HepG2 (cell line): ENCODE measurements around the gene SEPTIN12. TPM values are rescaled to one million over a fixed set of nuclear protein-coding genes. Genes with fewer than 3 reads are reported as not detected.

Source experiments
- DBP ChIP-seq: sonication (generic); formaldehyde crosslinking; IDR thresholded peaks from 2 replicates; pipeline ENCODE4 v1.4.0; 2020; ENCODE audit warnings: missing genetic modification reagents; ENCODE audit errors: not compliant biosample characterization
- DRAP1 ChIP-seq: IDR thresholded peaks from 2 replicates; pipeline ENCODE4 v1.6.1; 2016; ENCODE audit warnings: missing genetic modification reagents, missing compliant biosample characterization
- ELF3 ChIP-seq: IDR thresholded peaks from 2 replicates; pipeline ENCODE4 v1.6.1; 2016; ENCODE audit warnings: missing genetic modification reagents, missing compliant biosample characterization
- GATAD1 ChIP-seq: IDR thresholded peaks from 2 replicates; pipeline ENCODE4 v1.6.1; 2016; ENCODE audit warnings: missing genetic modification reagents, missing compliant biosample characterization
- GLMP ChIP-seq: sonication (generic); formaldehyde crosslinking; IDR thresholded peaks from 2 replicates; pipeline ENCODE4 v1.9.0; 2021; ENCODE audit warnings: missing genetic modification reagents, mild to moderate bottlenecking, borderline replicate concordance
- HDAC2 ChIP-seq: sonication (generic); formaldehyde crosslinking; IDR thresholded peaks from 2 replicates; pipeline ENCODE4 v1.4.0; 2020; ENCODE audit warnings: missing genetic modification reagents
- HES4 ChIP-seq: sonication (generic); formaldehyde crosslinking; IDR thresholded peaks from 2 replicates; pipeline ENCODE4 v1.9.0; 2021; ENCODE audit warnings: mild to moderate bottlenecking, missing genetic modification reagents, borderline replicate concordance
- KDM1A ChIP-seq: IDR thresholded peaks from 2 replicates; pipeline ENCODE4 v1.6.1; 2016; ENCODE audit warnings: missing compliant biosample characterization
- KDM6A ChIP-seq: IDR thresholded peaks from 2 replicates; pipeline ENCODE4 v1.6.1; 2016; ENCODE audit warnings: low read depth
- MAFG ChIP-seq: sonication (generic); formaldehyde crosslinking; IDR thresholded peaks from 2 replicates; pipeline ENCODE4 v1.5.1; 2020; ENCODE audit warnings: mild to moderate bottlenecking, missing genetic modification reagents
- MED8 ChIP-seq: sonication (generic); formaldehyde crosslinking; IDR thresholded peaks from 2 replicates; pipeline ENCODE4 v1.8.1; 2023; ENCODE audit warnings: mild to moderate bottlenecking, missing genetic modification reagents; ENCODE audit not compliant: insufficient replicate concordance
- NCOR1 ChIP-seq: fragments of 200-600 bp; sonication (generic); IDR thresholded peaks from 2 replicates; pipeline ENCODE4 v1.7.0; 2017; ENCODE audit warnings: antibody characterized with exemption, low read length, borderline replicate concordance
- NR2F2 ChIP-seq: IDR thresholded peaks from 2 replicates; pipeline ENCODE4 v1.6.1; 2012; ENCODE audit warnings: low read depth, inconsistent platforms, borderline replicate concordance
- RFXANK ChIP-seq: IDR thresholded peaks from 2 replicates; pipeline ENCODE4 v1.6.1; 2016
- SALL1 ChIP-seq: sonication (generic); formaldehyde crosslinking; IDR thresholded peaks from 2 replicates; pipeline ENCODE4 v1.8.0; 2022; ENCODE audit warnings: mild to moderate bottlenecking, missing genetic modification reagents
- SNAPC2 ChIP-seq: sonication (generic); formaldehyde crosslinking; IDR thresholded peaks from 2 replicates; pipeline ENCODE4 v1.8.1; 2022; ENCODE audit warnings: mild to moderate bottlenecking, missing genetic modification reagents
- STAG1 ChIP-seq: sonication (generic); formaldehyde crosslinking; IDR thresholded peaks from 2 replicates; pipeline ENCODE4 v1.4.0; 2020; ENCODE audit warnings: missing genetic modification reagents
- TBL1XR1 ChIP-seq: fragments of 150-350 bp; IDR thresholded peaks from 2 replicates; pipeline ENCODE4 v1.6.1; 2014; ENCODE audit warnings: borderline replicate concordance, low read length; ENCODE audit not compliant: partially characterized antibody
- YEATS4 ChIP-seq: sonication (generic); formaldehyde crosslinking; IDR thresholded peaks from 2 replicates; pipeline ENCODE4 v1.4.0; 2020; ENCODE audit warnings: missing genetic modification reagents, borderline replicate concordance
- ZNF260 ChIP-seq: sonication (generic); formaldehyde crosslinking; IDR thresholded peaks from 2 replicates; pipeline ENCODE4 v1.4.0; 2020; ENCODE audit warnings: missing genetic modification reagents, low read depth, mild to moderate bottlenecking, borderline replicate concordance
- ZNF451 ChIP-seq: sonication (generic); formaldehyde crosslinking; IDR thresholded peaks from 2 replicates; pipeline ENCODE4 v1.5.0; 2020; ENCODE audit warnings: mild to moderate bottlenecking, missing genetic modification reagents
- polyA plus RNA-seq, 8 experiments: library from polyadenylated mRNA; depleted of rRNA in 3 of 8; stranded (reverse) in 7 of 8; unstranded in 1 of 8; fragments of >200 nt; fragmentation: Illumina TruSeq in 4 of 8; extraction: Trizol in 4 of 8; gene quantifications; 2 replicates each; pipeline versions ENCODE4 v1.2.1 to v1.2.3, GENCODE V29; 2011 to 2016; ENCODE audit warnings: low read depth in 4 of 8, missing spikeins in 1 of 8, mixed read lengths in 1 of 8; ENCODE audit not compliant: insufficient read depth in 1 of 8
- total RNA-seq, 5 experiments: library from RNA; depleted of rRNA; stranded (reverse); fragments of >200 nt; fragmentation: Illumina TruSeq; extraction: Trizol; gene quantifications; 2 replicates each; pipeline ENCODE4 v1.2.3, GENCODE V29; 2016; ENCODE audit warnings: low read depth in 1 of 5
- TF ChIP-seq, protein P1 (sequence below): sonication (generic); formaldehyde crosslinking; IDR thresholded peaks from 2 replicates; pipeline ENCODE4 v1.4.0; 2020; ENCODE audit warnings: missing genetic modification reagents, mild to moderate bottlenecking, borderline replicate concordance
- TF ChIP-seq, protein P2 (sequence below): sonication (generic); formaldehyde crosslinking; IDR thresholded peaks from 2 replicates; pipeline ENCODE4 v1.4.0; 2020; ENCODE audit warnings: missing genetic modification reagents

Gene SEPTIN12
- total and polyA plus RNA-seq, 2 of the 13 experiments (the other 11 are each of a cell fraction or from before 2014, with no cell fraction given), result 0.22 TPM; not detected in 1

DNA sequence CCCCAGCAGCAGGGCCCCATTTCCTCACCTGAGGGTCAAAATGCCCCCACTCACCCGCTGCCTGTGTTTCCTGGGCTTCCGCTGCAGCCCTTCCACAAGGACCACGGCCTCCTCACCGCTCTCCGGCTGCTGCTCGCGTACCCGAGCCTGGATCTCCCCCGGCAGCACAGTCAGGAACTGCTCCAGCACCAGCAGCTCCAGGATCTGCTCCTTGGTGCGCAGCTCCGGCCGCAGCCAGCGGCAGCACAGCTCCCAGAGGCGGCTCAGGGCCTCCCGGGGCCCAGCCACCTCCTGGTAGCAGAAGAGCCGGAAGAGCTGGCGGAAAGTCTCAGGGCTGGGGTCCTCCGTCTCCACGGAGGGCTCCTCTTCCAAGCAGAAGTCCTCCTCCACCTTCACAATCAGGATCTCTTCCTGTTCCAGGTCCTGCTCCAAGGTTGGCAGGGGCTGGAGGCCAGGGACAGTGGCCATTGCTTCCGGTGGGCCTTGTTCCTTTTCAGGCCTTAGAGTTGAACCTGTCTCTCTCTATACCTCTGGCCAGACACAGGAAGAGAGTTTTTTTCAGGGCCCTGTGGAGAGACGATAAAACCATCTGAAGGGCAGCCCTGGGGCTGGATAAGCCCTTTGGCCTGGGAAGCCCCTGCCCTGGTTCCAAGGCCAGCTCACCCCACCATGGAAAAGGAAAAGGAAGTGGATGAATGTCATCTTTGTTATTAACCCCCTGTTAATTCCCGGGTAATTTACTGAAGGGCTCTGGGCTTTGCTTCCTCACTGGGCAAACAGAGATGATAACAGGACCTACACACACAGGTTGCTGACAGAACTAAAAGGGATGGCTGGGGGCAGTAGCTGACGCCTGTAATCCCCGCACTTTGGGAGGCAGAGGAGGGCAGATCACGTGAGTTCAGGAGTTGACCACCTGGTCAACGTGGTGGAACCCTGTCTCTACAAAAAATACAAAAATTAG lies 22.4 kb downstream of the SEPTIN12 start (continued):
- TF ChIP-seq KDM1A (no peak), NCOR1 (no peak), GLMP (no peak), STAG1 (no peak), TBL1XR1 (no peak), ELF3 (CRISPR knock-in tag) (peak; percentile 25; the same call in 1 of the 2 replicates), HDAC2 (no peak), DBP (CRISPR knock-in tag) (no peak), SNAPC2 (CRISPR knock-in tag) (no peak), MED8 (no peak), DRAP1 (CRISPR knock-in tag) (peak; percentile 45; the same call in 1 of the 2 replicates), HES4 (CRISPR knock-in tag) (0 out of 2 replicates have a peak, but pooled peaks have one; percentile 8), RFXANK (CRISPR knock-in tag) (no peak), YEATS4 (peak; percentile 30; the same call in 1 of the 2 replicates), ZNF451 (CRISPR knock-in tag) (no peak), NR2F2 (no peak), KDM6A (no peak), GATAD1 (CRISPR knock-in tag) (no peak), ZNF260 (CRISPR knock-in tag) (no peak), MAFG (no peak), SALL1 (peak; percentile 14; the same call in 1 of the 2 replicates)
- TF ChIP-seq, protein P1, sequence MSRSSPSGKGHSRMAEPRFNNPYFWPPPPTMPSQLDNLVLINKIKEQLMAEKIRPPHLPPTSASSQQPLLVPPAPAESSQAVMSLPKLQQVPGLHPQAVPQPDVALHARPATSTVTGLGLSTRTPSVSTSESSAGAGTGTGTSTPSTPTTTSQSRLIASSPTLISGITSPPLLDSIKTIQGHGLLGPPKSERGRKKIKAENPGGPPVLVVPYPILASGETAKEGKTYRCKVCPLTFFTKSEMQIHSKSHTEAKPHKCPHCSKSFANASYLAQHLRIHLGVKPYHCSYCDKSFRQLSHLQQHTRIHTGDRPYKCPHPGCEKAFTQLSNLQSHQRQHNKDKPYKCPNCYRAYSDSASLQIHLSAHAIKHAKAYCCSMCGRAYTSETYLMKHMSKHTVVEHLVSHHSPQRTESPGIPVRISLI (CRISPR knock-in tag), result peak; percentile 80; the same call in 1 of the 2 replicates
- TF ChIP-seq, protein P2, sequence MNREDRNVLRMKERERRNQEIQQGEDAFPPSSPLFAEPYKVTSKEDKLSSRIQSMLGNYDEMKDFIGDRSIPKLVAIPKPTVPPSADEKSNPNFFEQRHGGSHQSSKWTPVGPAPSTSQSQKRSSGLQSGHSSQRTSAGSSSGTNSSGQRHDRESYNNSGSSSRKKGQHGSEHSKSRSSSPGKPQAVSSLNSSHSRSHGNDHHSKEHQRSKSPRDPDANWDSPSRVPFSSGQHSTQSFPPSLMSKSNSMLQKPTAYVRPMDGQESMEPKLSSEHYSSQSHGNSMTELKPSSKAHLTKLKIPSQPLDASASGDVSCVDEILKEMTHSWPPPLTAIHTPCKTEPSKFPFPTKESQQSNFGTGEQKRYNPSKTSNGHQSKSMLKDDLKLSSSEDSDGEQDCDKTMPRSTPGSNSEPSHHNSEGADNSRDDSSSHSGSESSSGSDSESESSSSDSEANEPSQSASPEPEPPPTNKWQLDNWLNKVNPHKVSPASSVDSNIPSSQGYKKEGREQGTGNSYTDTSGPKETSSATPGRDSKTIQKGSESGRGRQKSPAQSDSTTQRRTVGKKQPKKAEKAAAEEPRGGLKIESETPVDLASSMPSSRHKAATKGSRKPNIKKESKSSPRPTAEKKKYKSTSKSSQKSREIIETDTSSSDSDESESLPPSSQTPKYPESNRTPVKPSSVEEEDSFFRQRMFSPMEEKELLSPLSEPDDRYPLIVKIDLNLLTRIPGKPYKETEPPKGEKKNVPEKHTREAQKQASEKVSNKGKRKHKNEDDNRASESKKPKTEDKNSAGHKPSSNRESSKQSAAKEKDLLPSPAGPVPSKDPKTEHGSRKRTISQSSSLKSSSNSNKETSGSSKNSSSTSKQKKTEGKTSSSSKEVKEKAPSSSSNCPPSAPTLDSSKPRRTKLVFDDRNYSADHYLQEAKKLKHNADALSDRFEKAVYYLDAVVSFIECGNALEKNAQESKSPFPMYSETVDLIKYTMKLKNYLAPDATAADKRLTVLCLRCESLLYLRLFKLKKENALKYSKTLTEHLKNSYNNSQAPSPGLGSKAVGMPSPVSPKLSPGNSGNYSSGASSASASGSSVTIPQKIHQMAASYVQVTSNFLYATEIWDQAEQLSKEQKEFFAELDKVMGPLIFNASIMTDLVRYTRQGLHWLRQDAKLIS, result no peak
